CD14-positive monocyte (primary cell): ENCODE measurements around the gene PDE4DIP. TPM values are rescaled to one million over a fixed set of nuclear protein-coding genes. Genes with fewer than 3 reads are reported as not detected.
"Not testable (repeated sequence)": the region's sequence is repeated elsewhere in the genome, so short reads cannot be mapped to it uniquely, and the experiment has no call there.

ENCODE experiments used
- DNase-seq, 3 donors: peaks; one replicate each; pipeline ENCODE4 v3.0.0-alpha.2; 2011 to 2022
- H2AFZ ChIP-seq: 2 replicates; pipeline ENCODE4 v1.6.0; 2012; ENCODE audit warnings: mild to moderate bottlenecking, low read depth, low read length, inconsistent platforms; ENCODE audit not compliant: insufficient read depth, poor library complexity, severe bottlenecking
- H3K27ac ChIP-seq, 2 donors: 1 replicate in 1 of 2; 2 replicates in 1 of 2; pipeline ENCODE4 v1.5.1; 2012 to 2013; ENCODE audit warnings: low read length in 2 of 2, control low read depth in 1 of 2, inconsistent platforms in 1 of 2, low read depth in 1 of 2, mild to moderate bottlenecking in 1 of 2
- H3K27me3 ChIP-seq, 2 donors: one replicate each; pipeline versions ENCODE4 v1.6.0 to v1.6.1; 2011 to 2013; ENCODE audit warnings: low read length in 2 of 2; ENCODE audit not compliant: control insufficient read depth in 2 of 2, insufficient read depth in 2 of 2
- H3K36me3 ChIP-seq, 2 donors: replicated peaks in 1 of 2; 1 replicate in 1 of 2; 2 replicates in 1 of 2; pipeline versions ENCODE4 v1.5.1 to v1.6.1; 2012 to 2013; ENCODE audit warnings: low read length in 2 of 2, control low read depth in 1 of 2, inconsistent platforms in 1 of 2, mild to moderate bottlenecking in 1 of 2; ENCODE audit not compliant: insufficient read depth in 2 of 2, control insufficient read depth in 1 of 2
- H3K4me1 ChIP-seq, 2 donors: 1 replicate in 1 of 2; 2 replicates in 1 of 2; pipeline versions ENCODE4 v1.5.1 to v1.6.1; 2012 to 2013; ENCODE audit warnings: low read length in 2 of 2, control low read depth in 1 of 2, inconsistent platforms in 1 of 2, mild to moderate bottlenecking in 1 of 2, moderate library complexity in 1 of 2; ENCODE audit not compliant: insufficient read depth in 2 of 2, control insufficient read depth in 1 of 2
- H3K4me2 ChIP-seq: replicated peaks from 2 replicates; pipeline ENCODE3; 2012; ENCODE audit warnings: low read length, moderate library complexity, mild to moderate bottlenecking; ENCODE audit not compliant: poor library complexity, severe bottlenecking; ENCODE audit errors: extremely low read depth
- H3K4me3 ChIP-seq, 3 experiments: fragments of 200-600 bp in 1 of 3; sonication (generic) in 1 of 3; replicated peaks in 1 of 3; 1 replicate in 2 of 3; 2 replicates in 1 of 3; pipeline ENCODE4 v1.5.1; 2011 to 2013; ENCODE audit warnings: low read length in 3 of 3, mild to moderate bottlenecking in 3 of 3, control low read depth in 2 of 3, low read depth in 2 of 3, inconsistent platforms in 1 of 3, moderate library complexity in 1 of 3
- H3K79me2 ChIP-seq: 2 replicates; pipeline ENCODE4 v1.6.0; 2012; ENCODE audit warnings: mild to moderate bottlenecking, control low read depth, inconsistent platforms, low read length, moderate library complexity; ENCODE audit not compliant: insufficient read depth
- H3K9ac ChIP-seq: 2 replicates; pipeline ENCODE4 v1.6.0; 2017; ENCODE audit warnings: low read length, mild to moderate bottlenecking; ENCODE audit not compliant: insufficient read depth, poor library complexity, severe bottlenecking
- H3K9me3 ChIP-seq, 2 donors: replicated peaks in 1 of 2; 1 replicate in 1 of 2; 2 replicates in 1 of 2; pipeline versions ENCODE4 v1.5.1 to v1.6.1; 2012 to 2013; ENCODE audit warnings: low read length in 2 of 2, control low read depth in 1 of 2; ENCODE audit not compliant: control insufficient read depth in 1 of 2, insufficient read depth in 1 of 2
- H4K20me1 ChIP-seq: 2 replicates; pipeline ENCODE4 v1.6.0; 2012; ENCODE audit warnings: mild to moderate bottlenecking, low read length, control low read depth, moderate library complexity; ENCODE audit not compliant: insufficient read depth
- H3K27ac Mint-ChIP-seq, 7 donors: one replicate each; pipeline ENCODE4 v1.8.0; 2020; ENCODE audit warnings: mild to moderate bottlenecking in 7 of 7, mixed read lengths in 7 of 7, moderate library complexity in 6 of 7, inconsistent platforms in 2 of 7
- H3K27me3 Mint-ChIP-seq, 3 donors: one replicate each; pipeline ENCODE4 v1.8.0; 2021 to 2022; ENCODE audit warnings: low read depth in 3 of 3, mild to moderate bottlenecking in 3 of 3, mixed read lengths in 3 of 3, moderate library complexity in 3 of 3, inconsistent platforms in 1 of 3
- H3K36me3 Mint-ChIP-seq, 2 donors: one replicate each; pipeline ENCODE4 v1.8.0; 2020; ENCODE audit warnings: mixed read lengths in 2 of 2, inconsistent platforms in 1 of 2, mild to moderate bottlenecking in 1 of 2
- H3K4me1 Mint-ChIP-seq: one replicate; pipeline ENCODE4 v1.8.0; 2020; ENCODE audit warnings: mild to moderate bottlenecking, mixed read lengths
- H3K4me3 Mint-ChIP-seq, 2 donors: one replicate each; pipeline ENCODE4 v1.8.0; 2020; ENCODE audit warnings: mild to moderate bottlenecking in 2 of 2, mixed read lengths in 2 of 2, moderate library complexity in 1 of 2
- H3K9me3 Mint-ChIP-seq, 7 donors: one replicate each; pipeline ENCODE4 v1.8.0; 2020 to 2022; ENCODE audit warnings: mixed read lengths in 7 of 7, mild to moderate bottlenecking in 6 of 7, moderate library complexity in 6 of 7, inconsistent platforms in 2 of 7
- WGBS: methylation state at CpG from one replicate; pipeline ENCODE4 v1.1.5; 2013; ENCODE audit warnings: missing lambda C conversion rate; ENCODE audit not compliant: insufficient coverage; 5-methylcytosine and 5-hydroxymethylcytosine counted together
- intact Hi-C, 2 donors: fragments of 100-400 bp; cut with micrococcal nuclease; formaldehyde crosslinking; loops; one replicate each; pipeline versions ENCODE4 v1.15.0 to v1.15.1; 2023
- polyA plus RNA-seq, 3 donors: library from polyadenylated mRNA; depleted of rRNA in 1 of 3; unstranded in 2 of 3; stranded (reverse) in 1 of 3; fragments of 300-500 nt in 2 of 3; fragments of >200 nt in 1 of 3; fragmentation: Illumina TruSeq in 2 of 3; gene quantifications; 1 replicate in 2 of 3; 2 replicates in 1 of 3; pipeline ENCODE4 v1.2.3, GENCODE V29; 2012 to 2021

PDE4DIP gene
- polyA plus RNA-seq, 3 donors = 11.6 to 22.5 (median 14.6) TPM

DNA sequence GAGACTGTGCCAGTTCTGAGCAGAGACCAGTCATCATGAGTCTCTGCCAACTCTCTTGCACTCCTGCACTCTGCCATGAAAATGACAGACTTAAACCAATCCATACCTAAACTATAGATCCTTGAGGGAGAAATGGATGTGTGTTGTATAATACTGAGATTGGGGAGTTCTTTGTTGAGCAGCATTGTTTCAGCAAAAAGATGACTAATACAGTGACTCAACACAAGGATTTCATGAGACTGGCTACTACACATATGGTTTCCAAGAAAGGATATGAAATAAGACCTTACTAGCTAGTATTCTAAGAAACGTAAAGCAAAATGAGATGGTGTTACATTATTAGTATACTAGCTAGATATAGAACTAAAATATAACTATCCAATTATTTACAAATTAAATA is 3.0 kb upstream of the PDE4DIP start:
- intact Hi-C loops, H3K27me3 Mint-ChIP-seq, DNase-seq, H3K27me3 ChIP-seq, H2AFZ ChIP-seq, H3K79me2 ChIP-seq, H3K36me3 ChIP-seq, H3K9ac ChIP-seq, H3K27ac ChIP-seq, H3K9me3 ChIP-seq, H3K4me1 Mint-ChIP-seq, H3K4me3 Mint-ChIP-seq, H3K36me3 Mint-ChIP-seq, H3K4me1 ChIP-seq, H3K4me3 ChIP-seq, H4K20me1 ChIP-seq, H3K9me3 Mint-ChIP-seq, H3K27ac Mint-ChIP-seq, H3K4me2 ChIP-seq: not testable (repeated sequence)
- no CpG with 5 or more reads among the region's 1 CpG for WGBS

GRCh38 chr1:148844651-148845050 is 423 bp downstream of the PDE4DIP start:
- H3K9me3 ChIP-seq, H3K36me3 Mint-ChIP-seq, H3K36me3 ChIP-seq, H3K4me3 Mint-ChIP-seq, H3K4me2 ChIP-seq, H4K20me1 ChIP-seq, DNase-seq, H3K4me3 ChIP-seq, H3K9ac ChIP-seq, H2AFZ ChIP-seq, H3K4me1 ChIP-seq, H3K4me1 Mint-ChIP-seq, H3K9me3 Mint-ChIP-seq, H3K27me3 ChIP-seq, H3K27me3 Mint-ChIP-seq, H3K27ac Mint-ChIP-seq, H3K79me2 ChIP-seq, intact Hi-C loops, H3K27ac ChIP-seq: not testable (repeated sequence)
- WGBS = no CpG with 5 or more reads among the region's 14 CpGs

DNA sequence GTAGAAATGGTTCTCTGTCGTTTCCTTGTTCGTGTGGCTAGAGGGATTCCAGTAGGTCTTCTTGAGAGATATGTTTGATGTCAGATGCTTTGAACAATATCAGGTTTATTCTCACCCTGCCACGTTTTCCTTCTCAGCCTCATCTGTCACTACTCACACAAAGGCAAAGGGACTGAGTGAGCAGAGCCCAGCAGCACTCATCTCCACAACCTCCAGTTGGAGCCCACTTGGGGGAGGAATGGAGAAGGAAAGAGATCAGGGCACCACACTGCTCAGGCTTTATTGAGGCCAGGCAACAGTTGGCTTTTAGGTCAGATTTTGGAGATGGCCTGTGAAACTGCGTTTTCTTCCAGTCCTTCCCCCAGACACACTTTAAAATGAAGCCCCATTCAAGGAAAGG is 840 bp downstream of the PDE4DIP start:
- H4K20me1 ChIP-seq, H3K36me3 Mint-ChIP-seq, H3K4me1 Mint-ChIP-seq, H3K4me2 ChIP-seq, DNase-seq, H3K27me3 ChIP-seq, intact Hi-C loops, H3K27ac ChIP-seq, H3K27me3 Mint-ChIP-seq, H3K9me3 Mint-ChIP-seq, H2AFZ ChIP-seq, H3K9ac ChIP-seq, H3K79me2 ChIP-seq, H3K4me3 ChIP-seq, H3K4me1 ChIP-seq, H3K27ac Mint-ChIP-seq, H3K36me3 ChIP-seq, H3K9me3 ChIP-seq, H3K4me3 Mint-ChIP-seq: not testable (repeated sequence)
- no CpG with 5 or more reads among the region's 4 CpGs for WGBS

GRCh38 chr1:148850347-148850746 is 6.1 kb downstream of the PDE4DIP start:
- H3K9me3 Mint-ChIP-seq, H3K27me3 Mint-ChIP-seq, H3K4me2 ChIP-seq, H4K20me1 ChIP-seq, H3K36me3 ChIP-seq, H3K79me2 ChIP-seq, H3K4me1 ChIP-seq, H3K9me3 ChIP-seq, H3K27ac Mint-ChIP-seq, H3K4me1 Mint-ChIP-seq, intact Hi-C loops, H2AFZ ChIP-seq, H3K27me3 ChIP-seq, H3K27ac ChIP-seq, H3K36me3 Mint-ChIP-seq, H3K9ac ChIP-seq, H3K4me3 Mint-ChIP-seq, H3K4me3 ChIP-seq, DNase-seq: not testable (repeated sequence)
- no CpG with 5 or more reads among the region's 2 CpGs for WGBS

- H3K27me3 Mint-ChIP-seq, H3K27ac ChIP-seq, H3K36me3 ChIP-seq, H3K9me3 ChIP-seq, H3K27me3 ChIP-seq, intact Hi-C loops, H3K9ac ChIP-seq, H3K79me2 ChIP-seq, H3K9me3 Mint-ChIP-seq, H3K4me1 ChIP-seq, H3K4me3 ChIP-seq, H3K4me3 Mint-ChIP-seq, H3K27ac Mint-ChIP-seq, H2AFZ ChIP-seq, H4K20me1 ChIP-seq, DNase-seq, H3K36me3 Mint-ChIP-seq, H3K4me2 ChIP-seq, H3K4me1 Mint-ChIP-seq: not testable (repeated sequence)
Observed at GRCh38 chr1:148850840-148851239, 6.6 kb downstream of the PDE4DIP start.
